Iris pigment epithelial cell (primary cell): ENCODE data around the gene TTC28.
A peak's percentile ranks its signal among the peaks of the same experiment; 100 is the strongest.
"Not testable (repeated sequence)": the region's sequence is repeated elsewhere in the genome, so short reads cannot be mapped to it uniquely, and the experiment has no call there.

ENCODE experiments used
- DNase-seq: peaks from one replicate; pipeline ENCODE4 v3.0.0-alpha.2; 2011; ENCODE audit warnings: low read depth

Gene TTC28

DNA sequence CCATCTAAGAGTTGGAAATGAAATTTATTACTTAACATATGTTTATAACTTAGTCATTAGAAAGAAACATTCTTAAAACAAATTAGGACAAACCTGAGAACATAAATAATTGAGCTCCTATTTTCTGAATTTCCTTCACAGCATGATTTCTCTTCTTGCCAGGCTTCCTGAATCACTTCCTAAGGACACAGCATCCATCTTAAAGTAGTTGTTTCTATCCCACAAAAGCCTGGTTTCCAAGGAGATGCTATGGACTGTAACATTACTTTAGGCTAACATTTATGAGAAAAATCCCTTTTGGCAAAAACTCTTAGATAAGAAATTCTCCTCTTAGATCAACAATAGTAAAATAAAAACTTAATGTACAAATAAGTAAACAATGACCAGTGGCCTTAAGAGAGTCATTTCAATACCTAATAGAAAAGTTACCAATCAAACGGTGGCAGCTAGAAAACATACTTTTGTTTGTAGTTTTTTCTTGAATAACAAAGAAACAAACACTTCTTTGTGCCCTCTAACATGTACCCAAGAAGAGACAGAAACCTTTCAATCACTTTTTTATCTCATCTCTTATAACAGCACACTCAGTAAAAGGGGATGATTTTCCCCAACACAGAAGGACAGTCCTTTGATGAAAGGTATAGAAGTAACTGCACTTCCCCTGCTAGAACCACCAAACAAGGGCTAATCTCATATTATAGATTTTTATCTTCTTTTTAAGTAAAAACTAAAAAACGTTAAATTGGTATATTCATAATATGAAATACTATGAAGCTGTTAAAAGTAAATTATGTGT, 74.5 kb downstream of the TTC28 start:
- no peak for DNase-seq

DNA sequence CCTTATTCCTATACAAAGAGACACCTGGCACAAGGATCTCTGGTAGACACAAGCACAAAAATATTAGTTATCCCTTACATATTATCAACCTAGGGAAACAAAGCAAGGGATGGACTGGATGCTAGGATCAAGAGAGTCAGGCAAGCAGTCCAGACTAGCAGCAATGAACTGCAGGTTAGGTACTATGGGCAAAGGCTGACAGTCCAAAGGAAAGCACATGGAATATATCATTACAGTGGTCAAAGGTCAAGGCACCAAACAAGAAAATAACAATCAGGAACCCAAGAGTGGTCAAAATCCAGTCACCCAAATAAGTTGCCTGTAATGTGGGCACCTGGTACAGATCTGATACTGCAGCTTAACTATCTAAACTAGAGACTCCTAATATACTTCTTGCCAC, 77.7 kb downstream of the TTC28 start:
- no peak for DNase-seq

DNA sequence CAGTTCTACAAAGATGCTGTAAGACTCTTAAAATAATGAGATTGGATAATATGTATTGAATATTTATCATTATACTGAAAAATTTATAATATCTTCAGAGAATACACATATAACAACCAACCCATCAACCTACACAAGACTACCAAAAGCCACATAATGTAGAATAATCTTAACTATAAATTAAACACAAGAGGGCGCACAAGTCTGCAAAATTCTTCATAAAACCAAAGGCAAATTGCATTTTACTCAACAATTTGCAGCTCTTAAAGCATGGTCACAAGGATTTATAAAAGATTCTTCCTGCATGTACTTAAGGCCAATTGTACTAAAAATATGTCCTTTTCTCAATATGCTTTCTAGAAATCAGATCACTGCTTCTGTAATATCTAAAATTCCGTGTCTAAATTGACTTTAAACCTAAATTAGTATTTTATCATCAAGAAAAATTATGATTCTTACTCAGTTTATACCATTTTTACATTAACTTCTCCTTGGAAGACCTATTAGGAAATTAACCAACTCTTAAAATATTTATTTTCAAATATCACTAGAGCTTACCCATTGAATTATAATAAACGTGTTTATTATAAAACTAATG, 79.0 kb downstream of the TTC28 start:
- DNase-seq: peak; percentile 66

DNA sequence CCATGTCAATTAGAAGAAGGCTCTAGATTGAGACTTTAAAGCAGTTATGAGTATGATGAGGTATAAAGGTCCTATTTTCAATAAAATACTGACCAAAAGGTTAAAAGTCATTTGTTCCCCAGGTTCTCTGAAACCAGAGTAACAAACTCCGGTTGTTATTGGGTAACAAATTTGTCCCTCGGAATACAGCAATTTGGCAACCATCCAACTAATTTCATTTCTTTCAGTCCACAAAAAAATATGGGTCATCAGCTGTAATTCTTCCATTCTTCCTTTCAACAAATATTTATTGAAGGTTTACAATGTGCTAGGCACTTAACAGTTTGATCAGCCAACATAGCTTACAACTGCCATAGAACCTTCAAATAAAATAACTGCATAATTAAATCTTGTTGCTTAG, 79.9 kb downstream of the TTC28 start:
- no peak for DNase-seq

DNA sequence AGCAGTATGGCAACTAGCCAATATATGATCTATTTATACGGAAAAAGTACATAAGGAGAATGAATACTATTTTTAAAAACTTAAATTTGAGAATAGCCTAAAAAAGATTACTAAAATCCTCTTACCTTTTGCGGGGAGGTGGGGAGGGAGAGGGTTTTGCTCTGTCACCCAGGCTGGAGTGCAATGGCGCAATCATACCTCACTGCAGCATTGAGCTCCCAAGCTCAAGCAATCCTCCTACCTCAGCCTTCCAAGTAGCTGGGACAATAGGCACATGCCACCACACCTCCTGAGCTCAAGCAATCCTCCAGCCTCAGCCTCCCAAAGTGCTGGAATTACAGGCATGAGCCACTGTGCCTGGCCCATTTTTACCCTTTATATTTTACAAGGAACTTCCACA, 82.0 kb downstream of the TTC28 start:
- DNase-seq: no peak

DNA sequence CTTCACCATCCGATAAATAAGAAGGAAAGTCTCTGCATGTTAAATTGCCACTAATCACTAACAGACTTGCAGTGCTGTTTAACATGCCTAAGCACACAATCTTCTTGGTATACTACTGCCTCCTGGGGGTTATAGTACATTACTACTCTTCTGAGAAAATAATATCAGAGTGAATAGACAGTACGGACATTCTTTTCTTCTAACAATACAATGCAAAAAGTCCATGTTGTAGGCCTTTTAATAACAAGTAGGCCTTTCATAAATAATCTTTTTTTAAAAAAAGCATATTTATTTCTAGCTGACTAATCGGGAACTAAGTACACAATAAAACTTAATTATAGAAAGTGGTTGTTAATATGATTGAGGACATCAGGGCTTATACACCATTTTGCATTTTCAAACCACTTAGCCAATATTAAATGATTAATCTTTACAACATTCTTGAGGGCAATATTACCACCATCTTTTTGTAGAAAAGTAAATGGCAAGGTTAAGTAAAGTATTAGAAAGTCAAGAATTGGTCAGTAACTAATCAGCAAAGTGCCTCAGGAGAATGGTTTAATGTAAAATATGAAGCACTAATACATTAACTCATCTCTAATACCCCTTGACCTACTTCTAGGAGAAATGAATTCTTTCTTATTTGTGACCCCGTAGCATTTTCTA, 84.7 kb downstream of the TTC28 start:
- peak; percentile 73 for DNase-seq

DNA sequence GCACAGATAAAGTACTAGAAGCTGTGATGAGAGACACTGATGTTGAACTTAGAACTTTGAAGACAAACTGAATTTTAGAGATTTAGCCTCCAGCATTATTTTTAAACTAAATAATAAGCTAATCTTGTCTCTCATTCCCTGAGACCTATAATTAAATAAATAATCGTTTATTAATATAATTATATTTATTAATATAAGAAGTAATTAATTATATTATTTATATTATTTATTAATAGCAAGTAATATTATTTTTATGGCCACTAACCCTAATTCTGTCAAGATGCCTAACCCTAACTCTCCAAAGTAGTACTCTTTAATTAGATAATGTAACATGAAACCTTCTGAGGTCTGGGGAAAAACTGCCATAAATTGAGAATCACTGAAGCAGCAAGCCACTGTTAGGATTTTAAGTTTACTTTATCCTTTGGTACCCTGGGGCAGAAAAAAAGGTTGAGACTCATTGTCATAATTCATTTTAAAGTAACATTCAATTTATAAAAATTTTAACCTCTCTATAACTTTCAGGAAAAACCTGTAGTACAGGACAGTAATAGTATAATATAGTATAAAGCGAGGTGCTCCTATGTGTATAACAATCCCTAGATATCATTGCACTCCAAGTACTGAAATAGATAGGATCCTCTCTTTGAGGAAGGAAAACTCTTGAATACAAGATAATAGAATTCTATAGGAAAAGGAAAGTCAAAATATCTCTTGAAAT, 85.4 kb downstream of the TTC28 start:
- DNase-seq: no peak

DNA sequence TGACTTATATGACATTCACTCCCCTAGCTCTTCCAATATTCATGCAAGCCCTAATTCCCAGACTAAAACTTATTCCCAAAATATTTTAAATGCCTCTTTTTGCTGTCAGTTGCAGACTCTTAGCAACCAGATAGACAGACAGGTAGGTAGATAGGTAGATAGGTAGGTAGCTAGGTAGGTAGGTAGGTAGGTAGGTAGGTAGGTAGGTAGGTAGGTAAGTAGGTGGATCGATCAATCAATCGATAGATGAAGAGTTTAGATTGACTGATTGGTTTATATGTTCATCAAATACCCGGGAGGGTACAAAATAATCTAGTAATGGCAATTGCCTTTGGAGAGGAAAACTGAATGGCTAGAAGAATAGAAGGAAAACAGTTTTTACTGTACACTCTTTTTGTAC, 86.3 kb downstream of the TTC28 start:
- no peak for DNase-seq

DNA sequence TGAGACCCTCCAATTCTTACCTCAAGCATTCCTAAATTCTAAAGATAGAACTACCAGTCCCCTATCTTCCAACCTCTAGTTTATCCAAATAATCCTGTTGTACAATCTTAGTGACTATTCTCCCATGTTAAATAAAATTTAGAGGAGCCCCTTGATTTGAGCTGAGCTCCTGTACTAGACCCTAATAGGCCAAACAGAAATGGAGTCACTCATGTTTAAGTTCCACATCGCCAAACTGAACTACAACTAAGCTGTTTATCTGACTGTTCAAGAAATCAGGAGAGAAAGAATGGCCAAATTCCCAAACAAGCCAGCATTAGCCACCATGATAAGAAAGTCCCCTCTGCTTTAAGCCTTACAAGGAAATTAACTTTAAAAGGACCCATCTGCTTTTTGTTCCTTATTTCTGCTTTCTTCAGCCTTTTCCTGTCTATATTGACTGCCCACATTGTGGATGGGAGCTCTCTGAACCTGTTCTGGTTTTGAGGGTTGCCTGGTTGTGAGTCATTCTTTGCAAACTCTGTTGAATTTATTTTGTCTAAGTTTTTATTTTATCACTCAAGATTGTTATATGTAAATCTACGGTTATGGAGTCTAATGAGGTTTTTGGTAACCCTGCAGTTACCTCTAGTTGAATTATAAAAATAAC, 90.4 kb downstream of the TTC28 start:
- no peak for DNase-seq

DNA sequence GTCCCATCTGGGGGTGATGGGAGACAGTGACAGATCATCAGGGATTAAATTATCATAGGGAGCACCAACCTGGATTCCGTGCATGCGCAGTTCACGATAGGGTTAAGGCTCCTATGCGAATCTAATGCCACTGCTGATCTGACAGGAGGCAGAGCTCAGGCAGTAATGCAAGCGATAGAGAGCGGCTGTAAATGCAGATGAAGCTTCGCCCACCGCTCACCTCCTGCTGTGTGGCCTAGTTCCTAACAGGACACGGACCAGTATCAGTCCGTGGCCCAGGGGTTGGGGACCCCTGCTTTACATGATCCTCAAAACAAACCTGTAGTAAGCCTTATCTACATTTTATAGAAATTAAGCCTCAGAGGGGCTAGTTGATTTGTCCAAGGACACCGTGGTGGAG, 94.3 kb downstream of the TTC28 start:
- DNase-seq: no peak

DNA sequence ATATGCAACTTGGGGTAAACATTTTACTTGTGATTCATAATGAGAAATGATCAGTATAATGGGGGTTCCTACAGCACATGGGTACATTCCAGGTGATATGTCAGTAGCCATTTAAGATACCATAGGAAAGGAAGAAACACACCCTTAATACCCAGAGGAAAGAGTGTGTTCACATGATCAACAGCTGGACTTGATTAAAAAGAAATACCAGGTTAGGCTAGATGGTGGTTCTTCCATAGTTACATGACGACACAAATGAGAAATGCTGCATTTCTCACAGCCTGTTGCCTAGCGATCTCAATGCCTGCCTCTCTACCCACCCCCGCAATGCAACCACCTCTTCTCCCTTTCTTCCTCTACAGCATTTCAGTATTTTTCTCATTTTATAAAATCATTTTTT, 96.8 kb downstream of the TTC28 start:
- DNase-seq: peak; percentile 84

DNA sequence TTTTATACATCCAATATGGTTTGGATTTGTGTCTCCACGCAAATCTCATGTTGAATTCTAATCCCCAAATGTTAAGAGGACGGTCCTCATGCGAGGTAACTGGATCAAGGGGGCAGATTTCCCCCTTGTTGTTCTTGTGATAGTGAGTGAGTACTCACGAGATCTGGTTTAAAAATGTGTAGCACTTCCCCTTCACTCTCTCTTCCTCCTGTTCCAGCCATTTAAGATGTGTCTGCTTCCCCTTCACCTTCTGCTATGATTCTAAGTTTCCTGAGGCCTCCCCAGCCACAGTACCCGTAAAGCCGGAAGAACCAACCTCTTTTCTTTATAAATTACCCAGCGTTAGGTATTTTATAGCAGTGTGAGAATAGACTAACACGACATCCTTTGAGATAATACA, 98.6 kb downstream of the TTC28 start:
- DNase-seq: no peak

DNA sequence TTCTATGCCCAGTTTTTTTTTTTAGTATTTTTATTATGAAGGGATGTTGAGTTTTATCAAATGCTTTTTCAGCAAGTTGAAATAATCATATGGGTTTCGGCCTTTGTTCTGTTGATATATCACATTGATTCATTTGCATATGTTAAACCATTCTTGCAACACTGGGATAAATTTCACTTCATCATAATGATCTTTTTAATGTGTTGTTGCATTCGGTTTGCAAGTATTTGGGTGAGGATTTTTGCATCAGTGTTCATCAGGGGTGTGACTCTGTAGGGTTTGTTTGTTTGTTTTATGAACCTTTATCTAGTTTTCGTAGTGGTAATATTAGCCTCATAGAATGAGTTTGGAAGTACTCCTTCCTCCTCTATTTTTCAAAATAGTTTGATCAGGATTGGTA, 103.5 kb downstream of the TTC28 start:
- no peak for DNase-seq

DNA sequence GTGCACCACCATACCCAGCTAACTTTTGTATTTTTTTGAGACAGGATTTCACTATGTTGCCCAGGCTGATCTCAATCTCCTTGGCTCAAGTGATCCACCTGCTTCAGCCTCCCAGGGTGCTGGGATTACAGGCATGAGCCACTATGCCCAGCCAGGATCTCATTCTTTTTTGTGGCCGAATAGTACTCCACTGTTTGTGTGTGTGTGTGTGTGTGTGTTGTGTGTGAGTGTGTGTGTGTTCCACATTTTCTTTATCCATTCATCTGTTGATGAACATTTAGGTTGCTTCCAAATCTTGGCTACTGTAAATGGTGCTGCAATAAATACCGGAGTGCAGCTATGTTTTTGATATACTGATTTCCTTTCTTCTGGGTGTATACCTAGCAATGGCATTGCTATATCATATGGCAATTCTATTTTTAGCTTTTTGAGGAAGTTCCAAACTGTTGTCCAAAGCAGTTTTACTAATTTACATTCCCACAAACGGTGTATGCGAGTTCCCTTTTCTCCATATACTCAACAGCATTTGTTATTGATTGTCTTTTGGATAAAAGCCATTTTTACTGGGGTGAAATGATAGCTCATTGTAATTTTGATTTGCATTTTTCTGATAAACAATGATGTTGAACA, 105.4 kb downstream of the TTC28 start:
- DNase-seq: no peak

DNA sequence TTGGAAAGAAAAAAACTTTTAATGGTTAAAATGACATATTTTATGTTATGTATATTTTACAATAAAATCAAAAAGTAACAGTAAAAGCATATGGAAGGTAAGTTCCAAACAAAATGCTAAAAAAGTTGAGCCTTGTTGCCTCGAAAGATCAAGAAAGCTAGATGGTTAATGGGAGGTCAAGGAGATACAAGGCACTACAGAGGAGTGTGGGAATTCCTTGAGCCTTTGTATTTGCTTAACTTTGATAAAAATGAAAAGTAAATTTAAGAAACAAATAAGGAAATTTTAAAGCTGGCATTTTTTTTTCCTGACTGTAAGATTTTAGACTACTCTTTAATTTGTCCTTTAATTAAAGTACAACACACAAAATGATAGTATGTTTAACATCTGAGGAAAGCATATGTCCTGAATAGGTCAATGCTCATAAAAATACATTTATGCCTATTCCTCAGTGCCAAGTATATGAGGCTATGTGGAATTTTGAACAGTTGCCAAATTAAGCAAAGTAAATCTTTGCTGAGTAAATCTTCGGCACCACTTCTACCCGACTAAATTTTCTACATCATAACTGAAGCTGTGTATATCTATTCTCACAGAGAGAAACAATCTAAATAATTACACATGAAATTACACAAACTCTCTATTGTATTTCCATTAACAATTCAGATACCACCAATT, 108.8 kb downstream of the TTC28 start:
- peak; percentile 14 for DNase-seq

DNA sequence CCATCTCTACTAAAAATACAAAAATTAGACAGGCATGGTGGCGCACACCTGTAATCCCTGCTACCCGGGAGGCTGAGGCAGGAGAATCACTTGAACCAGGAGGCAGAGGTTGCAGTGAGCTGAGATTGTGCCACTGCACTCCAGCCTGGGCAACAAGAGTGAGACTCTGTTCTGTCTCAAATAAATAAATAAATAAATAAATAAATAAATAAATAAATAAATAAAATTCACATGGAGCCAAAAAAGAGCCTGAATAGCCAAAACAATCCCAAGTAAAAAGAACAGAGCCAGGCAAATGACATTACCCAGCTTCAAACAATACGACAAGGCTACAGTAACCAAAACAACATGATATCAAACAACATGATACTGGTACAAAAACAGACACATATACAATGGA, 110.7 kb downstream of the TTC28 start:
- not testable (repeated sequence) for DNase-seq

DNA sequence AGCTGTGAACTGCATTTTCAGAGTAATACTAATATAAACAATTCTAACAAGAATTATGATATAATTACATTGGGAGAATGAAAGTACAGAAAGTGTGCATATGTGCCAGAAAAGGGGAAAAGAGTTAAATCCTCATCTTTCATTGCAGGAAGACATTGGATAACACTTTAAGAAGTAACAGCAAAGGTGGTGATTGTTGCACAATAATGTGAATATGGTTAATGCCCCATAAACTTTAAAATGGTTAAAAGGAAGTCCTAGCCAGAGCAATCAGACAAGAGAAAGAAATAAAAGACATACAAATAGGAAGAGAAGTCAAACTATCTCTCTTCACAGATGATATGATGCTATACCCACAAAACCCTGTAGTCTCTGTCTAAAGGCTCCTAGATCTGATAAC, 111.5 kb downstream of the TTC28 start:
- DNase-seq: no peak

DNA sequence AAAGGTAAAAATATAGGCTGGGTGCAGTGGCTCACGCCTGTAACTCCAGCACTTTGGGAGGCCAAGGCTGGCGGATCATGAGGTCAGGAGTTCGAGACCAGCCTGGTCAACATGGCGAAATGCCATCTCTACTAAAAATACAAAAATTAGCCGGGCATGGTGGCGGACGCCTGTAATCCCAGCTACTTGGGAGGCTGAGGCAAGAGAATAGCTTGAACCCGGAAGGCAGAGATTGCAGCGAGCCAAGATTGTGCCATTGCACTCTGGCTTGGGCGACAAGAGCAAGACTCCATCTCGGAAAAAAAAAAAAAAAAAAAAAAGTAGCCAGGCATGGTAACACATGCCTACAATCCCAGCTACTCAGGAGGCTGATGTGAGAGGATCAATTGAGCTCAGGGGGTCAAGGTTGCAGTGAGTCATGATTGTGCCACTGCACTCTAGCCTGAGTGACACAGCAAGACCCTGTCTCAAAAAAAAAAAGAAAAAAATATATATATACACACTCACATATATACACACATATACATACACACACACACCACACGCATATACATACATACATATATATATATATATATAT, 112.6 kb downstream of the TTC28 start:
- not testable (repeated sequence) for DNase-seq

DNA sequence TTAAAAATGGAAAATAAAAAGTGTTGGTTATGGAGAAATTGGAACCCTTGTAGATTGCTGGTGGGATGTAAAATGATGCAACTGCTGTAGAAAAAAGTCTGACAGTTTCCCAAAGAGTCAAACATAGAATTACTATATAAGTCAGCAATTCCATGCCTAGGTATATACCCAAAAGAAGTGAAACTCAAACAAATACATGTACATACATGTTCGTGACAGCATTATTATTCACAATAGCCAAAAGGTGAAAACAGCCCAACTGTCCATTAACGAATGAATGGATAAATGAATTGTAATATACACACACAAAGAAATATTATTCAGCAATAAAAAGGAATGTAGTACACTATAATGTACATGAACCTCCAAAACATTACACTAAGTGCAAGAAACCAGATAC, 116.0 kb downstream of the TTC28 start:
- DNase-seq: no peak

DNA sequence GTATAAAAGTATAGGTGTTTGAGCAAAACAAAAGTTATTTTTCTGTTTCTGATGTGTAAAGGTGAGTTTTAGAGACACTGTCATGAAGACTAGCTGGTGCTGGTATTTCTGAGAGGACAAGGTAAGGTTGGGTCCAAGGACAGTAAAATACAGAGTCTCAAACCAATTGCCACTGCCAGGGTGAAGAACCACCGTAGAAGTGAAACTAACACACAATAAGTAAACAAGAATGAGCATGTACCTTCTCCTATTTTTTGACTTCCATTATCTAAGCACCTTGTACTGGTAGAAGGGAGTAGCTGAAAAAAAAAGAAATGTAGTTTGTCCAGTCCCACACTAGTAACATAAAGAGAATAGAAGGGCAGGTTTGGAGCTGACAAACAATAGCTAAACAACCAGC, 117.3 kb downstream of the TTC28 start:
- no peak for DNase-seq

DNA sequence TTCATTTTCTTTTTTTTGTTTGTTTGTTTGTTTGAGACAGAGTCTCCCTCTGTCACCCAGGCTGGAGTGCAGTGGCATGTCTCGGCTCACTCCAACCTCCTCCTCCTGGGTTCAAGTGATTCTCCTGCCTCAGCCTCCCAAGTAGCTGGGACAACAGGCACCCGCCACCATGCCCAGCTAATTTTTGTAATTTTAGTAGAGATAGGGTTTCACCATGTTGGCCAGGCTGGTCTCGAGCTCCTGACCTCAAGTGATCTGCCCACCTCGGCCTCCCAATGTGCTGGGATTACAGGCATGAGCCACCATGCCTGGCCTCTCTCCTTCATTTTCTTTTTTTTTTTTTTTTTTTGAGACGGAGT, 118.9 kb downstream of the TTC28 start:
- DNase-seq: not testable (repeated sequence)
